K562 (cell line): ENCODE data around the gene EFHD2. TPM values are rescaled to one million over a fixed set of nuclear protein-coding genes. Genes with fewer than 3 reads are reported as not detected.

Source experiments
- ATF2 ChIP-seq: sonication (generic); formaldehyde crosslinking; IDR thresholded peaks from 2 replicates; pipeline ENCODE4 v1.8.1; 2022; ENCODE audit warnings: missing genetic modification reagents
- CBFB ChIP-seq: sonication (generic); formaldehyde crosslinking; IDR thresholded peaks from 2 replicates; pipeline ENCODE4 v1.4.0; 2020; ENCODE audit warnings: mild to moderate bottlenecking, missing genetic modification reagents
- COPS2 ChIP-seq: fragments of 450-650 bp; conservative IDR thresholded peaks from 2 replicates; pipeline ENCODE4 v1.6.1; 2016; ENCODE audit warnings: mild to moderate bottlenecking, moderate library complexity
- E2F5 ChIP-seq: sonication (generic); formaldehyde crosslinking; IDR thresholded peaks from 2 replicates; pipeline ENCODE4 v1.8.0; 2022; ENCODE audit warnings: mild to moderate bottlenecking, missing genetic modification reagents
- ESRRA ChIP-seq: fragments of 450-650 bp; IDR thresholded peaks from 2 replicates; pipeline ENCODE4 v1.6.1; 2014; ENCODE audit warnings: low read depth, mild to moderate bottlenecking, moderate library complexity, borderline replicate concordance
- HDAC1 ChIP-seq, 2 experiments: fragments of 450-650 bp; IDR thresholded peaks; 2 replicates each; pipeline ENCODE4 v1.6.1; 2016 to 2017; ENCODE audit warnings: inconsistent platforms in 1 of 2, mild to moderate bottlenecking in 1 of 2, moderate library complexity in 1 of 2
- MAZ ChIP-seq, 2 experiments: fragments of 450-650 bp in 1 of 2; sonication (generic) in 1 of 2; formaldehyde crosslinking; IDR thresholded peaks in 1 of 2; conservative IDR thresholded peaks in 1 of 2; 2 replicates each; pipeline versions ENCODE4 v1.4.0 to v1.5.0; 2020; ENCODE audit warnings: mild to moderate bottlenecking in 1 of 2, missing genetic modification reagents in 1 of 2
- MXI1 ChIP-seq: IDR thresholded peaks from 2 replicates; pipeline ENCODE4 v1.6.1; 2011; ENCODE audit warnings: low read depth, mild to moderate bottlenecking, improper control_type of control experiment, low read length
- NCOA2 ChIP-seq, 2 experiments: fragments of 450-650 bp; IDR thresholded peaks; 2 replicates each; pipeline ENCODE4 v1.6.1; 2018; ENCODE audit warnings: mild to moderate bottlenecking in 2 of 2, moderate library complexity in 1 of 2; ENCODE audit not compliant: partially characterized antibody in 2 of 2
- NRF1 ChIP-seq, 2 experiments: fragments of 450-650 bp; IDR thresholded peaks in 1 of 2; conservative IDR thresholded peaks in 1 of 2; 2 replicates each; pipeline ENCODE4 v1.6.1; 2014; ENCODE audit warnings: mild to moderate bottlenecking in 2 of 2
- POLR2G ChIP-seq: fragments of 200-400 bp; formaldehyde crosslinking; IDR thresholded peaks from 2 replicates; pipeline ENCODE4 v1.6.1; 2017; ENCODE audit warnings: low read depth, mild to moderate bottlenecking, antibody characterized with exemption, low read length, moderate library complexity
- PRPF4 ChIP-seq: fragments of 200-400 bp; formaldehyde crosslinking; IDR thresholded peaks from one replicate; pipeline ENCODE4 v1.6.1; 2017; ENCODE audit warnings: low read length, low read depth, mild to moderate bottlenecking; ENCODE audit not compliant: insufficient read depth, poor library complexity, severe bottlenecking
- RBM14 ChIP-seq: fragments of 200-400 bp; formaldehyde crosslinking; IDR thresholded peaks from 2 replicates; pipeline ENCODE4 v1.6.1; 2018; ENCODE audit warnings: low read depth, mild to moderate bottlenecking, low read length, moderate library complexity, borderline replicate concordance; ENCODE audit not compliant: insufficient read depth
- RFX1 ChIP-seq: fragments of 450-650 bp; IDR thresholded peaks from 2 replicates; pipeline ENCODE4 v1.6.1; 2016; ENCODE audit warnings: mild to moderate bottlenecking, moderate library complexity
- RFX5 ChIP-seq: IDR thresholded peaks from 2 replicates; pipeline ENCODE4 v1.6.1; 2011; ENCODE audit warnings: low read depth, mild to moderate bottlenecking, improper control_type of control experiment, low read length
- TFAM ChIP-seq: fragments of 250-450 bp; sonication (Bioruptor Pico); conservative IDR thresholded peaks from 2 replicates; pipeline ENCODE4 v1.5.0; 2021; ENCODE audit warnings: mild to moderate bottlenecking, moderate library complexity
- TFAP4 ChIP-seq: sonication (generic); formaldehyde crosslinking; IDR thresholded peaks from 2 replicates; pipeline ENCODE4 v1.8.0; 2022; ENCODE audit warnings: missing genetic modification reagents, mild to moderate bottlenecking, moderate library complexity, borderline replicate concordance
- ZNF175 ChIP-seq: fragments of 200-800 bp; sonication (Bioruptor generic); IDR thresholded peaks from 2 replicates; pipeline ENCODE4 v1.6.1; 2016; ENCODE audit warnings: low read depth, mild to moderate bottlenecking, missing genetic modification characterization, missing compliant biosample characterization
- ZNF511 ChIP-seq: sonication (generic); formaldehyde crosslinking; IDR thresholded peaks from 2 replicates; pipeline ENCODE4 v1.8.0; 2022; ENCODE audit warnings: mild to moderate bottlenecking, missing genetic modification reagents
- polyA plus RNA-seq, 8 experiments: library from polyadenylated mRNA; depleted of rRNA in 4 of 8; stranded (reverse) in 5 of 8; unstranded in 3 of 8; fragments of >200 nt; fragmentation: Nextera tagmentation in 2 of 8; fragmentation: Illumina TruSeq in 1 of 8; extraction: Ambion mirVana in 2 of 8; extraction: Trizol in 1 of 8; gene quantifications; 2 replicates each; pipeline versions ENCODE4 v1.2.1 to v1.2.3, GENCODE V29; 2011 to 2014; ENCODE audit warnings: inconsistent platforms in 1 of 8, missing spikeins in 1 of 8
- total RNA-seq, 7 experiments: library from RNA; depleted of rRNA in 6 of 7; stranded (reverse); fragments of >200 nt in 6 of 7; fragmentation: Illumina TruSeq in 2 of 7; extraction: Trizol in 2 of 7; gene quantifications; 2 replicates each; pipeline versions ENCODE4 v1.2.1 to v1.2.3, GENCODE V29; 2011 to 2021; ENCODE audit warnings: low replicate concordance in 1 of 7
- TF ChIP-seq, protein P1 (sequence below), 2 experiments: fragments of 450-650 bp; conservative IDR thresholded peaks; 2 replicates each; pipeline ENCODE4 v1.6.1; 2017; ENCODE audit warnings: mild to moderate bottlenecking in 2 of 2, moderate library complexity in 2 of 2

Gene EFHD2
- total and polyA plus RNA-seq, 9 of the 15 experiments (the other 6 are each of a cell fraction or from before 2014, with no cell fraction given) = 1.7 to 73.5 (median 25.2) TPM

DNA sequence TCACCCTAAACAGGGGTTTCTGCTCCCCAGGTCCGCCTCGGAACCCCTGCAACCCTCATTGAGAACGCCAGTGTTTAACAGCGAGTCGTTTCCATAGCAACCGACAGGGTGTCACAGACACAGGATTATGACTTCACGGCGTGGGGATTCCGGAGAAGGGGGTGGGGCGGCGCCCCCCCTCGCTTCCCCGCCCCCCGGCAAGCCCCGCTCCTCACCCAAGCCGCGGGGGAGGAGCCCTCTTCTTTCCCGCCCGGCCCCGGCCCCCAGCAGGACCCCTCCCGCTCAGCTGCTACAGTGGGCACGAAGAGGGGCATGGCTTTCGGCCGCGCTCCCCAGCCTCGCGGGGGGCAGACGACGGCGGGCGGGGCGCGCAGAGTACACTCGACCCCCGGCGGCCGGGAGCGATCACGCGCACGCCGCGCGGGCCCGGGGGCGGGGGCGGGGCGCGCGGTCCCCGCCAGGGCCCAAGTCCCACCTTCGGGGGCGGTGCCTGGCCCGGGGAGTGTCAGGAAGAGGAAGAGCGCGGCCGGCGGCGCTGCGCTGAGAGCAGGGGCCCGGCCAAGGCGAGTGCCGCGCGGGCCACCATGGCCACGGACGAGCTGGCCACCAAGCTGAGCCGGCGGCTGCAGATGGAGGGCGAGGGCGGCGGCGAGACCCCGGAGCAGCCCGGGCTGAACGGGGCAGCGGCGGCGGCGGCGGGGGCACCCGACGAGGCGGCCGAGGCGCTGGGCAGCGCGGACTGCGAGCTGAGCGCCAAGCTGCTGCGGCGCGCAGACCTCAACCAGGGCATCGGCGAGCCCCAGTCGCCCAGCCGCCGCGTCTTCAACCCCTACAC is at the start of gene EFHD2 (continued):
- TF ChIP-seq PRPF4 (peak; percentile 28), CBFB (CRISPR knock-in tag) (no peak), NCOA2 (IDR thresholded peaks at IDR 0.05; ENCODE audit: partially characterized antibody in 2 of 2) (no peak), TFAM (no peak), ESRRA (0 out of 2 replicates have a peak, but pooled peaks have one; percentile 21), POLR2G (peak; percentile 96), HDAC1 (IDR thresholded peaks at IDR 0.05) (0 out of 4 replicates have a peak, but pooled peaks of 1 of the 2 experiments have one; percentile 17), RFX1 (peak; percentile 99), MAZ (CRISPR knock-in tag; conservative IDR thresholded peaks at IDR 0.05 in 1 of 2, IDR thresholded peaks at IDR 0.05 in 1 of 2) (peak; percentile 67 to 81; a peak in 2 of 4 replicates), MXI1 (peak; percentile 49; the same call in 1 of the 2 replicates), COPS2 (no peak), ATF2 (CRISPR knock-in tag) (0 out of 2 replicates have a peak, but pooled peaks have one; percentile 39), NRF1 (conservative IDR thresholded peaks at IDR 0.05 in 1 of 2, IDR thresholded peaks at IDR 0.05 in 1 of 2) (peak in 1 of 2 experiments; percentile 30; a peak in 2 of 4 replicates), ZNF175 (CRISPR knock-in tag) (0 out of 2 replicates have a peak, but pooled peaks have one; percentile 59), ZNF511 (CRISPR knock-in tag) (no peak), E2F5 (no peak), TFAP4 (CRISPR knock-in tag) (peak; percentile 19; the same call in 1 of the 2 replicates), RFX5 (no peak), RBM14 (no peak)
- TF ChIP-seq, protein P1, sequence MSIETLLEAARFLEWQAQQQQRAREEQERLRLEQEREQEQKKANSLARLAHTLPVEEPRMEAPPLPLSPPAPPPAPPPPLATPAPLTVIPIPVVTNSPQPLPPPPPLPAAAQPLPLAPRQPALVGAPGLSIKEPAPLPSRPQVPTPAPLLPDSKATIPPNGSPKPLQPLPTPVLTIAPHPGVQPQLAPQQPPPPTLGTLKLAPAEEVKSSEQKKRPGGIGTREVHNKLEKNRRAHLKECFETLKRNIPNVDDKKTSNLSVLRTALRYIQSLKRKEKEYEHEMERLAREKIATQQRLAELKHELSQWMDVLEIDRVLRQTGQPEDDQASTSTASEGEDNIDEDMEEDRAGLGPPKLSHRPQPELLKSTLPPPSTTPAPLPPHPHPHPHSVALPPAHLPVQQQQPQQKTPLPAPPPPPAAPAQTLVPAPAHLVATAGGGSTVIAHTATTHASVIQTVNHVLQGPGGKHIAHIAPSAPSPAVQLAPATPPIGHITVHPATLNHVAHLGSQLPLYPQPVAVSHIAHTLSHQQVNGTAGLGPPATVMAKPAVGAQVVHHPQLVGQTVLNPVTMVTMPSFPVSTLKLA (conservative IDR thresholded peaks at IDR 0.05) = peak; percentile 46 to 71; a peak in 3 of 4 replicates
